DND-41 (cell line): Measurements from ENCODE around the gene L3MBTL4.

Source experiments
- ATAC-seq: fragments of 200-7000 bp; cut with Tn5 transposase; 3 replicates; pipeline ENCODE4 v1.9.1; 2021; ENCODE audit warnings: low read depth; ENCODE audit not compliant: insufficient read depth
- DNase-seq: peaks from one replicate; pipeline ENCODE4 v3.0.0-alpha.2; 2020
- H2AFZ ChIP-seq: 2 replicates; pipeline ENCODE4 v1.6.0; 2012; ENCODE audit warnings: low read depth, low read length
- H3K27ac ChIP-seq: 2 replicates; pipeline ENCODE4 v1.5.1; 2012; ENCODE audit warnings: low read length, inconsistent platforms
- H3K27me3 ChIP-seq: fragments of 200-600 bp; sonication (generic); 2 replicates; pipeline ENCODE4 v1.6.0; 2012; ENCODE audit warnings: low read length, mild to moderate bottlenecking, inconsistent platforms; ENCODE audit not compliant: insufficient read depth, poor library complexity
- H3K36me3 ChIP-seq: 2 replicates; pipeline ENCODE4 v1.5.1; 2012; ENCODE audit warnings: low read length, inconsistent platforms; ENCODE audit not compliant: insufficient read depth
- H3K4me1 ChIP-seq: 2 replicates; pipeline ENCODE4 v1.5.1; 2012; ENCODE audit warnings: mild to moderate bottlenecking, low read length; ENCODE audit not compliant: insufficient read depth
- H3K4me2 ChIP-seq: 2 replicates; pipeline ENCODE4 v1.6.0; 2012; ENCODE audit warnings: mild to moderate bottlenecking, moderate library complexity, low read length, inconsistent platforms; ENCODE audit not compliant: insufficient read depth
- H3K4me3 ChIP-seq, 2 experiments: fragments of 200-600 bp in 1 of 2; shearing (Covaris generic) in 1 of 2; 2 replicates each; pipeline ENCODE4 v1.5.1; 2012 to 2016; ENCODE audit warnings: inconsistent platforms in 2 of 2, low read length in 2 of 2, mild to moderate bottlenecking in 2 of 2, low read depth in 1 of 2, moderate library complexity in 1 of 2
- H3K79me2 ChIP-seq: 2 replicates; pipeline ENCODE4 v1.6.0; 2012; ENCODE audit warnings: low read length, inconsistent platforms; ENCODE audit not compliant: insufficient read depth
- H3K9ac ChIP-seq: 2 replicates; pipeline ENCODE4 v1.6.0; 2012; ENCODE audit warnings: low read depth, mild to moderate bottlenecking, inconsistent platforms, low read length, moderate library complexity
- H3K9me3 ChIP-seq: 2 replicates; pipeline ENCODE4 v1.5.1; 2012; ENCODE audit warnings: low read length, moderate library complexity, mild to moderate bottlenecking, inconsistent platforms; ENCODE audit not compliant: insufficient read depth, severe bottlenecking
- H4K20me1 ChIP-seq: 2 replicates; pipeline ENCODE4 v1.6.0; 2012; ENCODE audit warnings: low read length; ENCODE audit not compliant: insufficient read depth
- CTCF ChIP-seq: IDR thresholded peaks from 2 replicates; pipeline ENCODE4 v1.5.1; 2012; ENCODE audit warnings: borderline replicate concordance, low read length, moderate library complexity, mild to moderate bottlenecking; ENCODE audit not compliant: poor library complexity, severe bottlenecking; ENCODE audit errors: extremely low read depth
- EZH2 ChIP-seq: IDR thresholded peaks from 3 replicates; pipeline ENCODE4 v1.6.1; 2012; ENCODE audit warnings: borderline replicate concordance, low read depth, mild to moderate bottlenecking, moderate library complexity, low read length, inconsistent platforms; ENCODE audit not compliant: severe bottlenecking

Gene L3MBTL4

GRCh38 chr18:6431659-6432318 lies 17.1 kb upstream of the L3MBTL4 start:
- Histone ChIP-seq H3K9me3 (no peaks in the 10 kb centered on the region), H3K9ac (no peak overlapping the region), H3K27ac (no peak overlapping the region), H3K27me3 (no peaks in the 10 kb centered on the region), H3K79me2 (no peaks in the 10 kb centered on the region), H2AFZ (no peak overlapping the region), H3K4me1 (no peaks in the 10 kb centered on the region), H4K20me1 (no peaks in the 10 kb centered on the region), H3K36me3 (no peaks in the 10 kb centered on the region), H3K4me2 (no peak overlapping the region), H3K4me3 (no peak overlapping the region)
- TF ChIP-seq CTCF, result no peak
- TF ChIP-seq EZH2, result no peak
- DNase-seq (no peak), ATAC-seq (no peak)

GRCh38 chr18:6428851-6429395 lies 14.2 kb upstream of the L3MBTL4 start:
- no peak overlapping the region for H3K27ac ChIP-seq
- TF ChIP-seq EZH2 (no peak), CTCF (no peak)
- no peak overlapping the region for H3K4me2 ChIP-seq
- no peaks in the 10 kb centered on the region for H3K4me1 ChIP-seq
- no peak overlapping the region for H3K9ac ChIP-seq
- no peaks in the 10 kb centered on the region for H3K9me3 ChIP-seq
- H2AFZ ChIP-seq, result no peak overlapping the region
- H4K20me1 ChIP-seq, result no peaks in the 10 kb centered on the region
- no peaks in the 10 kb centered on the region for H3K27me3 ChIP-seq
- ATAC-seq (no peak), DNase-seq (no peak)
- no peak overlapping the region for H3K4me3 ChIP-seq
- no peaks in the 10 kb centered on the region for H3K36me3 ChIP-seq
- H3K79me2 ChIP-seq, result no peaks in the 10 kb centered on the region

DNA sequence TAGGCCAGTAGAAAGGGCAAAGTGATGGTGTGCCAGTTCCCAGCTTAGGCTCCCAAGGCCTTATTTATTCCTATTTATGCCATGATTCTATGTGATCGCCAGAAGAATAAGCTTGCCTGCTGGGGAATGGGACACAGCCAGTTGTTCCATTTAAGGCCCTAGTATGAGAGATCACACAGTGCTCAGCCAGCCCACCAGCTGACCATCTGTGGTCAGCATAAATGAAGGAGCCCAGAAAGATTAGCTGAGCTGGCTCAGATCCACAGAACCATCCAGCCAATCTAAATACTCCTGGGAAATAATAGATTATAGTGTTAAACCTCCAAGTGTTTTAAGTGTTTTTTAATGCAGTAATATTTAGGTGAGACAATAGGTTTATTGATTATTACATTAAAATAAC lies 12.6 kb upstream of the L3MBTL4 start:
- Histone ChIP-seq H3K9ac (no peak overlapping the region), H3K4me1 (no peaks in the 10 kb centered on the region), H3K27me3 (no peaks in the 10 kb centered on the region), H2AFZ (no peak overlapping the region), H3K27ac (no peak overlapping the region), H3K79me2 (no peaks in the 10 kb centered on the region), H3K4me2 (no peak overlapping the region), H3K9me3 (no peaks in the 10 kb centered on the region), H3K4me3 (no peak overlapping the region), H3K36me3 (no peaks in the 10 kb centered on the region), H4K20me1 (no peaks in the 10 kb centered on the region)
- no peak for ATAC-seq
- TF ChIP-seq EZH2 (no peak), CTCF (no peak)
- no peak for DNase-seq
